ENCODE data around the gene SEMA5A.

Gene SEMA5A

GRCh38 chr5:9069650-9070049, 476.2 kb downstream of the SEMA5A start:
- Mint-ChIP-seq H3K27me3 (ENCODE audit: low read depth, poor library complexity) (peaks cover 4% of the 10 kb centered on the region), H3K36me3 (ENCODE audit: low read depth) (peaks cover 14% of the 10 kb centered on the region), H3K4me1 (peaks cover 8% of the 10 kb centered on the region), H3K4me3 (no peak overlapping the region), H3K9me3 (no peaks in the 10 kb centered on the region), H3K27ac (no peak overlapping the region)
- no peak for TF ChIP-seq CTCF (IDR thresholded peaks at IDR 0.05)
- DNase-seq = no peak

GRCh38 chr5:9067154-9067553, 478.7 kb downstream of the SEMA5A start:
- peaks cover 39% of the 10 kb centered on the region for H3K36me3 Mint-ChIP-seq (ENCODE audit: low read depth)
- no peaks in the 10 kb centered on the region for H3K9me3 Mint-ChIP-seq
- peaks cover 6% of the 10 kb centered on the region for H3K4me1 Mint-ChIP-seq
- DNase-seq = no peak
- H3K4me3 Mint-ChIP-seq = no peak overlapping the region
- H3K27me3 Mint-ChIP-seq (ENCODE audit: low read depth, poor library complexity) = peaks cover 6% of the 10 kb centered on the region
- H3K27ac Mint-ChIP-seq = no peak overlapping the region
- no peak for TF ChIP-seq CTCF (IDR thresholded peaks at IDR 0.05)

GRCh38 chr5:9066349-9066748, 479.5 kb downstream of the SEMA5A start:
- Mint-ChIP-seq H3K4me3 (no peak overlapping the region), H3K27ac (no peak overlapping the region), H3K9me3 (no peaks in the 10 kb centered on the region), H3K27me3 (ENCODE audit: low read depth, poor library complexity) (peaks cover 6% of the 10 kb centered on the region), H3K4me1 (peaks cover 5% of the 10 kb centered on the region), H3K36me3 (ENCODE audit: low read depth) (peaks cover 44% of the 10 kb centered on the region)
- TF ChIP-seq CTCF (IDR thresholded peaks at IDR 0.05) = no peak
- DNase-seq = no peak

- peaks cover 51% of the 10 kb centered on the region for H3K36me3 Mint-ChIP-seq (ENCODE audit: low read depth)
- DNase-seq = no peak
- peaks cover 5% of the 10 kb centered on the region for H3K4me1 Mint-ChIP-seq
- H3K4me3 Mint-ChIP-seq = no peak overlapping the region
- TF ChIP-seq CTCF (IDR thresholded peaks at IDR 0.05) = no peak
- H3K27ac Mint-ChIP-seq = no peak overlapping the region
- no peaks in the 10 kb centered on the region for H3K9me3 Mint-ChIP-seq
- peaks cover 5% of the 10 kb centered on the region for H3K27me3 Mint-ChIP-seq (ENCODE audit: low read depth, poor library complexity)
Measured at GRCh38 chr5:9063615-9064245, 482.1 kb downstream of the SEMA5A start.

- Mint-ChIP-seq H3K36me3 (ENCODE audit: low read depth) (peaks cover 51% of the 10 kb centered on the region), H3K27me3 (ENCODE audit: low read depth, poor library complexity) (peaks cover 3% of the 10 kb centered on the region), H3K27ac (no peak overlapping the region), H3K9me3 (no peaks in the 10 kb centered on the region), H3K4me1 (peaks cover 5% of the 10 kb centered on the region), H3K4me3 (no peak overlapping the region)
- DNase-seq = no peak
- no peak for TF ChIP-seq CTCF (IDR thresholded peaks at IDR 0.05)
Measured at GRCh38 chr5:9062873-9063272, 483.0 kb downstream of the SEMA5A start.

All from nephron progenitor cell (in vitro differentiated cells).